Fibroblast of upper back skin (primary cell): Measurements from ENCODE around the gene CALML6.

Source experiments
- DNase-seq: peaks from one replicate; pipeline ENCODE4 v3.0.0-alpha.2; 2013

Gene CALML6

DNA sequence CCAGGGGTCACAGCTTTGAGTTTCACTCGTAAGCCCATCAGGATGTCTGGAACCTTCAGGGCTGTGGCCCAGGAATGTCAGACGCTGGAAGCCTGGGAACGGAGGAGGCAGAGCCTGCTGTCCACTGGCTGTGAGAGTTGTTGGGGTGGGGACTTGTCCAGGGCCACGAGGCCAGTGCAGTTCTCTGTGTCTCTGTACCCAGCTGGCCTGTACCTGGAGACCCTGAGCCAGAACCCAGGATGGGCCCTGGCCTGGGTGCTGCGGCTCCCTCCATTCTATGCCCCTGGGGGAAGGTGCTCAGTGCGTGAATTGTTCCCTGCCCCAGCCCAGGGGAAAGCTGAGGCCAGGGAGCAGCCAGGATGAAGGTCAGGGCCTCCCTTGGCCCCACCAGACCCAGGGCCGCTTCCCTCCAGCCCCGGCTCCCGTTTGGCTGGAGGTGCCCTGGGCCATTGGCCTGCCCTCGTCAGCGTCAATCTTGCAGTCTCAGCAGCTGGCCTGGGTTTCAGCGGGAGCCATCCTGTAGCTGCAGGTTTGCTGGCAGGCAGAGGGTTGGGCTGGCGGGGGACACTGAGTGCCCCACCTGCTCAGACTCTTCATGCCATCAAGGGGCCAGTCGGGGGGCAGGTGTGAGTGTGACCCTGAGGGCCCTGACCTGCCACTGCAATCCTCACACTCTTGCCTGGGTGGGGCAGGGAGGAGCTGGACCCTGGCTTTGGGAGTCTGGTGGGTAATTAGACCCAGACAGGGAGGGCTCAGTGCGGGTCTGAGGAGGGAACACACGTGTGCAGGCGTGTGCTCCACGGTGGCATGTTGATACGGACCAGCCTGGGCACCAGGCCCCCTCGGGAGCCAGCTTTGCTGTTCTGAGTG, 724 bp upstream of the CALML6 start:
- no peak for DNase-seq

GRCh38 chr1:1915911-1916840, 1.1 kb downstream of the CALML6 start:
- DNase-seq: no peak

- DNase-seq: no peak
These were observed 1.8 kb downstream of the CALML6 start for GRCh38 chr1:1916851-1917251.

DNA sequence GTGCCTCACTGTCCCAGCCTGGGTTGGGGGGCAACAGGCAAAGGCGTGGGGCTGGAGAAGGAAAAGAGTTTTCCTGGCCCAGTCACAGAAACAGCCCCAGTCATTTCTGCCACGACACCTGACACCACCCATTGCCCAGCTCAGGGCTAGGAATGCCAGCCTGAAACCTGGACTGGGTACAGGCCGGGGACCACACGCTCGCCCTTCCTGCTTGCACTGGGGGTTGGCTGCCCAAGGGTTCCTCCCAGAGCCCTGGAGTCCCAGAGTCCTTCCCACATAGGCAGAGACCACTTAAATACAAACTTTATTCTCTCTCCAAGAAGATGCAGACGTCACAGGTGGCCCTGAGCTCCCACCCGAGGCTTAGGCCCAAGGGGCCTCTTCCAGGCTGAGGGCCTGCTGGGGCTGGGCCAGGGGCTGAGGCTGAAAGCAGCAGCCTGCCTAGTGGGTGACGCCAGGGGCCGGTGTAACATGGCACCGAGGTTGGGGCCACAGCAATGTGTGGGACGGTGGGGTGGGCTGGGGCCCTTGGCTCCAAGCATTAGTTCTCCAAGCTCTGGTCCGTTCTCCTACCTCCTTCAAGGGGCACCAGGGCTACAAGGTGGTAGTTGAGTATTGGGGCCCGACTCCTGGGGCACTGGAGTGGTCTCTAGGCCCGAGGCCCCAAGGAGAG, 2.4 kb downstream of the CALML6 start:
- no peak for DNase-seq

DNA sequence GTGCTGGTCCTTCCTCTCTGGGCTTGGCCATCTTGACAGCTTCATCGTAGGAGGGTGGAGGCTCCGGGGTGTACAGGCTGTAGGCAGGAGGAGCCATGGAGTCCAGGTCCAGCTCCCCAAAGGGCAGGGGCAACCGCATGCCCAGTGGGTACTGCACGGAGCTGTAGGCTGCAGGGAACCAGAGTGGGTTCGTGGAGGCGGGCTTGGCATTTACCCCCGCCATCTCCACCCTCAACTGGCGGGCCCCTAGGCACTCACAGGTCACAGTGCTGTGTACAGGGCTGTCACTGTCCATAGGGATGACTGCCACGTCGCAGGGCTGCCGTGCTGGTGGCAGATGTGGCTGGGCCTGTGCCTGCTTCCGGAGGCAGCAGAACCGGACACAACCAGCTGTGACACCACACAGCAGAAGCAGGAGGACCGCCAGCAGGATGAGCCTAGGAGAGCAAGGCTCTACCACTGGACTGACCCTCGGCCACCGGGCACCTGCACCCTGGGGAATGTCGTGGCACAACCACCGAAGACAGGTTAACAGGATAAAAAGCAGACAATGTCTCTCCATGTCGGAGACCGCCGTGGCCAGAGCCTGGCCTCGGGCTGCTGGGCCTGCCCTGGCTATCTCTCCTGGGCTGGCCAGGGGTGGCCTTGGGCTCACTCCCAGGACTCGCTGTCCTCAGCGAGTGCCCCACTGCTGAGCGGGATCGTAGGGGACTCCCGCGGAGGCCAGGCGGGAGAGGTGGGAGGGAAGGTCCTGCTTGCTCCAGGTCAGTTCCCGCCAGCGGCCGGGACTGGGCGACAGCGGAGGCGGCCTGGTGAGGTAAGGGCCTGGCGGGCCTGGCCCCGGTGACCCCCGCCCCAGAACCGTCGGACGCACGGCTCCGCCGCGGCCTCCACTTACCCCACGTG, 3.2 kb downstream of the CALML6 start:
- no peak for DNase-seq

- DNase-seq: no peak
These were observed 3.8 kb downstream of the CALML6 start, which contains the start of gene TMEM52 for GRCh38 chr1:1918901-1919303. Gene TMEM52, minus strand, starts transcription at chr1:1919279. Its CDS starts 14 bp downstream, at chr1:1919265.

GRCh38 chr1:1919304-1920056, 4.4 kb downstream of the CALML6 start:
- peak; percentile 96 for DNase-seq

- DNase-seq: no peak
These were observed 5.1 kb downstream of the CALML6 start for GRCh38 chr1:1920057-1920607.

DNA sequence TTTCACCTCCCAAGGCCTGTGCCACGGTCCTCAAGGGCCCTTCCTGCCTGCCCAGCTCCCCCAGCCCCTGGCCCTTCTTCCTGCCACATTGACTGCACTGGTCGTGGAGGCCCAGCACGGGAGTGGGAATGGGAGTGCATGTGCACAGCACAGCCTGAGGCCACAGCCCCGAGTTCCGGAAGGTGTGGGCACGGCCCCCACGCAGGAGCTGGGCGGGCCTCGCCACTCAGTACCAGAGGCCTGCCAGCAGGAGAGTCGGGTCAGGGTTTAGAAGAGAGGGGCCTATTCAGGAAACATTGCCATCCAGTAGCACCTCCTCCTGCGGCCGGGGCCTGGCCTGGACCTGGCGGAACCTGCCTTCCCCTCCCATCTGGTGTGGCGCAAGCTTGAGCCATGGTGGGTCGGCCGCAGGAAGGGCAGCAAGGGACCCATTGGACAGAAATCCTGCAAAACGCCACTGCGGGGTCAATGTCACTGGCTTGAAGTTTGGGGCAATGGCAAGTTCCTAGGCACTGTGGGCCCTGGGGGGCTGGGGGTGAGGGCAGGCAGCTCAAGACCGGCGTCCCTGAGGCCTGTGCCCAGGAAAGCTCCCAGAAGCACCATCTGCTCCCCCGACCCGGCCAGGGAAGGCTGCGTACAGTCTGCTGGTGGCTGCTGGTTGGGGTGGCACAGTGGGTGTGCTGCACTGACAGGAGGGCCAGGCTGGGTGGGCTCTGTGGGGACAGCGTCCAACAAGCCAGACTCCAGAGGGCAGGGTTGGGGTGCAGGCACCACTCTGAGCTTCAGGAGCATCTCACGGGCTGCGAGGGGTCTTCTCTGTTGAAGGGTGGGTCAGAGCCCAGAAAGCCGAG, 5.8 kb downstream of the CALML6 start:
- DNase-seq: no peak

GRCh38 chr1:1921459-1921862, 6.4 kb downstream of the CALML6 start:
- DNase-seq: no peak

DNA sequence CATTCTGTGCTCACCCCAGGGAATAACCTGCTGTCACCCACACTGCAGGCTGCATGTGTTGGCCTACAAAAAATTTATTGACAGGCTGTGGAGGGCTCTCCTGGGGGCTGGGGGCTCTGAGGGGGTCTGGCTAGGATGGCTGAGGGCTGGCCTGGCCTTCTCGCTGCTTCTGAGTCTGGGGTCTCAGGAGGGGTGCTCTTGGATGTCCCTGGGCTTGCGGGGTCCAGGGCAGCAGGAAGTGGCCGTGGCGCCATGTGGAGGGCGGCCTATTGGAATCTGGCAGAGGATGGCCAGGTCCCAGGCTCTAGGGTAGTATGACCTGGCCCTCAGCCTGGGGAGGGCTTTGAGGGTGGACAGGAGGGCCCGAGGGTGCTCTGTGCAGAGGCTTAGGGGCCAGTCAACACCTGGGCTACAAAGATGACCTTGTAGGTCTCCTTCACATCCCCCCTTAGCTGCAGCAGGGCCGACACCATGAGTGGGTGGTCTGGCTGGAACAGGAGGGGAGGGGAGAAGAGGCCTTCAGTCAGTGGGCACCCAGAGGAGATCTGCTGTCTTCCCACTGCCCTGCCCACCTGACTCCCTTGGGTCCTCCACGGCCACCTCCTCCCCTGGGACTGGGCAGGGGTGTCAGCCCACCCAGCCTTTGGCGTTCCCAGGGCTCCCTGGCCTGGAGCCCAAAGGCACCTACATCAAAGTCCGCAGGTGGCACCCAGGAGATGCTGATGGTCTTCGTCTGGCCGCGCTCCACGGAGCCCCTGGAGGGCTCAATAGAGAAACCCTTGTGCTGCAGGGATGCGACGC, 7.0 kb downstream of the CALML6 start:
- DNase-seq: no peak

- no peak for DNase-seq
These were observed 7.6 kb downstream of the CALML6 start for GRCh38 chr1:1922702-1922955.

GRCh38 chr1:1922956-1923833, 8.1 kb downstream of the CALML6 start:
- DNase-seq: no peak

- no peak for DNase-seq
These were observed 9.3 kb downstream of the CALML6 start for GRCh38 chr1:1924386-1924785.

DNA sequence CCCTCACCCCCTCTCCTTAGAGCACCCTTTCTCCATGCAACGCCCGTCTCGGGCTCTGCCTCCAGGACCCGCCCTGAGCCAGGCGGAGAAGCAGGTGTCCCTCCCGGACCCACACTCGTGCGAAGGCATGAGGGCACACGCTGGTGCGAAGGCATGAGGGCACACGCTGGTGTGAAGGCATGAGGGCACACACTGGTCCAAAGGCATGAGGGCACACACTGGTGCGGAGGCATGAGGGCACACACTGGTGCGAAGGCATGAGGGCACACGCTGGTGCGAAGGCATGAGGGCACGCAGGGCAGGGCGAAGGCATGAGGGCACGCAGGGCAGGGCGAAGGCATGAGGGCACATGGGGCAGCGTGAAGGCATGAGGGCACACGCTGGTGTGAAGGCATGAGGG, 9.8 kb downstream of the CALML6 start:
- DNase-seq: no peak

DNA sequence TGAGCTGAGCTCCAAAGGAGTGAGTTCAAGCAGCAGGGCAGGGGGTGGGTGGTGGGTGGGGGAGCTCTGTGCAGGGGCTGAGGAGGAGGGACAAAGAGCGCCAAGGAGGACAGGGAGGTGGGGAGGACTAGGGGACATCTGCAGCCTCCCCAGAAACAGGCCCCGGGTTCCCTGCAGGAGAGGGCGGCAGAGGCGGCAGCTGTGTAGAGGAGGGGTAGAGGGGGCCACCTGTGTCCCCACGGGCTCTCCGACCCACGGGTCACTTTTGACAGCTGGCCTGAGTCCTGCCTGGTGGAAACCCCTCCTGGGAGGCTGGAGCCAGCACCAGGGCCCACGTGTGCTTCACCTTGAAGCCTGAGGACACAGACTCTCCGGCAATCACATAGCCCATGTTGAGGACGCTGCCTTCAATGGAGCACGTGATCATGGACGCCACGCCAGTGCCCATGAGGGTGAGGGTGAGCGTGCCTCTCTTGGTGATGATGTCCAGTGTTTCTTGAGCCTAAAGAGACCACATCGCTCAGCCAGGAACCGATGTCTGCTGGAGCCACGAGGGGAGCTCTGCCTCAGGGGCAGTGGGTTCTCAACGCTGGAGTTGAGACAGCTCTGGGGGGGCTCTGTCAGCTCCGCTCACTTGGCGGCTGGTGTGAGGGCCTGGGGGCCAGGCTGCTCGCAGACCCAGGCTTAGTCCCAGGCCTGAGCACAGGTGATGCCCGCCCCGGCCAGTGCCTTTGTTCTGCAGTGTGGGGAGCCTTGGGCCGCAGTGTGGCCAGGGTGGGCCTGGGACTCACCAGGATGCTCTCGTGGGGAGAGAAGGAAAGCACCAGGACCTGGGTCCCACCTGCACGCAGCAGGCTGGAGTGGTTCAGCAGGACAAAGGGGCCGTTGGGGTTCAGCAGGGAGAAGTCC, 10.6 kb downstream of the CALML6 start:
- no peak for DNase-seq

DNA sequence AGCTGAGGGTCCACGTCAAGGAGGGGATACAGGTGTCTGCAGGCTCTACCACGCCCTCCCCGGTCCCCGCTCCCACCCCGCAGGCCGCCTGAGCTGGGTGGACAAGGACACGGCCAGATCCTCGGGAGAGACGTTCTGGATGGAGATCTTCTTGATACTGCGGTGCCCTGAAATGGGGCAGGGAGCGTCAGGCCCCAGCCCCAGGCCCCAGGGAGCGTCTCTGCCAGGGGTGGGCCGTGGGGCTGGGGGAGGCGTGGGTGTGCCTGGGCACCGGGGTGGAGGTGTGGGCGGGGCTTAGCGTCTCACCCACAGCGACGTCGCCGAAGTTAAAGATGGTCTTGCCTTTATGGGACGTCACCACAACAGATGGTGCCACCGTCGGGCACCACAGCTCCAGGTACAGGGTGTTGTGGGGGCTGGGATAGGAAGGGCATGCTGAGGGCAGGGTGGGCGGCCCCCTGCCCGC, 11.3 kb downstream of the CALML6 start:
- DNase-seq: no peak
